BLaER1 (cell line): ENCODE measurements around the gene TMED1.
A peak's percentile ranks its signal among the peaks of the same experiment; 100 is the strongest.

Source experiments
- H3K27ac ChIP-seq: shearing (Covaris generic); formaldehyde crosslinking; 2 replicates; pipeline ENCODE4 v1.8.1; 2022
- H3K27me3 ChIP-seq: shearing (Covaris generic); formaldehyde crosslinking; 2 replicates; pipeline ENCODE4 v1.8.1; 2022
- H3K36me3 ChIP-seq: shearing (Covaris generic); formaldehyde crosslinking; 2 replicates; pipeline ENCODE4 v1.8.1; 2022
- H3K4me1 ChIP-seq: shearing (Covaris generic); formaldehyde crosslinking; 2 replicates; pipeline ENCODE4 v1.8.1; 2022
- H3K4me2 ChIP-seq: shearing (Covaris generic); formaldehyde crosslinking; 2 replicates; pipeline ENCODE4 v1.8.1; 2022
- H3K4me3 ChIP-seq: shearing (Covaris generic); formaldehyde crosslinking; 2 replicates; pipeline ENCODE4 v1.8.1; 2022
- H3K9ac ChIP-seq: shearing (Covaris generic); formaldehyde crosslinking; 2 replicates; pipeline ENCODE4 v1.8.1; 2022
- H3K9me3 ChIP-seq: shearing (Covaris generic); formaldehyde crosslinking; 2 replicates; pipeline ENCODE4 v1.8.1; 2022
- H4K20me1 ChIP-seq: shearing (Covaris generic); formaldehyde crosslinking; 2 replicates; pipeline ENCODE4 v1.8.1; 2022
- Cebpa-rat ChIP-seq: shearing (Covaris generic); IDR thresholded peaks from 2 replicates; pipeline ENCODE4 v1.8.1; 2022

Gene TMED1

GRCh38 chr19:10815007-10815536 lies 20.9 kb downstream of the TMED1 start:
- Histone ChIP-seq H3K9ac (no peak overlapping the region), H3K9me3 (no peaks in the 10 kb centered on the region), H4K20me1 (peaks cover 62% of the 10 kb centered on the region), H3K4me3 (no peak overlapping the region), H3K36me3 (peaks cover 100% of the 10 kb centered on the region), H3K27me3 (no peaks in the 10 kb centered on the region), H3K4me1 (no peaks in the 10 kb centered on the region), H3K4me2 (no peak overlapping the region), H3K27ac (0 out of 2 replicates have a peak overlapping the region, but pooled peaks have one; percentile 9)
- TF ChIP-seq Cebpa-rat: no peak

- Histone ChIP-seq H3K36me3 (peaks cover 100% of the 10 kb centered on the region), H3K27ac (0 out of 2 replicates have a peak overlapping the region, but pooled peaks have one; percentile 7), H3K9ac (no peak overlapping the region)
Observed at GRCh38 chr19:10812902-10813404, 23.1 kb downstream of the TMED1 start.

GRCh38 chr19:10812196-10812595 lies 23.8 kb downstream of the TMED1 start:
- H3K4me1 ChIP-seq: no peaks in the 10 kb centered on the region
- H3K4me3 ChIP-seq: no peak overlapping the region
- peaks cover 100% of the 10 kb centered on the region for H3K36me3 ChIP-seq
- no peak overlapping the region for H3K4me2 ChIP-seq
- no peak overlapping the region for H3K9ac ChIP-seq
- no peak for TF ChIP-seq Cebpa-rat
- H3K27ac ChIP-seq: no peak overlapping the region
- H4K20me1 ChIP-seq: peaks cover 44% of the 10 kb centered on the region
- no peaks in the 10 kb centered on the region for H3K9me3 ChIP-seq
- no peaks in the 10 kb centered on the region for H3K27me3 ChIP-seq

More at GRCh38 chr19:10812902-10813404, 23.1 kb downstream of the TMED1 start:
- Histone ChIP-seq H3K4me1 (no peaks in the 10 kb centered on the region), H3K27me3 (no peaks in the 10 kb centered on the region), H3K4me2 (no peak overlapping the region), H3K9me3 (no peaks in the 10 kb centered on the region), H3K4me3 (no peak overlapping the region), H4K20me1 (peaks cover 48% of the 10 kb centered on the region)
- TF ChIP-seq Cebpa-rat: no peak

- Histone ChIP-seq H3K4me2 (no peak overlapping the region), H3K27me3 (no peaks in the 10 kb centered on the region), H4K20me1 (peaks cover 37% of the 10 kb centered on the region), H3K27ac (no peak overlapping the region), H3K36me3 (peaks cover 100% of the 10 kb centered on the region), H3K9me3 (no peaks in the 10 kb centered on the region), H3K9ac (no peak overlapping the region), H3K4me3 (no peak overlapping the region), H3K4me1 (no peaks in the 10 kb centered on the region)
- TF ChIP-seq Cebpa-rat: no peak
Observed at GRCh38 chr19:10811391-10812111, 24.5 kb downstream of the TMED1 start.

- Histone ChIP-seq H3K9me3 (no peaks in the 10 kb centered on the region), H3K27ac (no peak overlapping the region; the same call in 1 of the 2 replicates), H3K9ac (no peak overlapping the region), H4K20me1 (peaks cover 36% of the 10 kb centered on the region), H3K36me3 (peaks cover 100% of the 10 kb centered on the region), H3K4me1 (no peaks in the 10 kb centered on the region), H3K27me3 (no peaks in the 10 kb centered on the region), H3K4me3 (no peak overlapping the region), H3K4me2 (no peak overlapping the region)
- no peak for TF ChIP-seq Cebpa-rat
Observed at GRCh38 chr19:10809651-10810285, 26.2 kb downstream of the TMED1 start.

GRCh38 chr19:10808937-10809649 lies 26.9 kb downstream of the TMED1 start:
- Histone ChIP-seq H3K4me3 (no peak overlapping the region), H3K27me3 (no peaks in the 10 kb centered on the region), H3K36me3 (peaks cover 100% of the 10 kb centered on the region), H3K9me3 (no peaks in the 10 kb centered on the region), H4K20me1 (peaks cover 31% of the 10 kb centered on the region; the same call in 1 of the 2 replicates), H3K9ac (no peak overlapping the region), H3K27ac (no peak overlapping the region; the same call in 1 of the 2 replicates), H3K4me1 (no peaks in the 10 kb centered on the region), H3K4me2 (no peak overlapping the region)
- TF ChIP-seq Cebpa-rat: no peak

GRCh38 chr19:10805758-10806247 lies 30.2 kb downstream of the TMED1 start:
- 0 out of 2 replicates have a peak, but pooled peaks cover 29% of the 10 kb centered on the region for H4K20me1 ChIP-seq
- H3K4me2 ChIP-seq: no peak overlapping the region
- peaks cover 100% of the 10 kb centered on the region for H3K36me3 ChIP-seq
- no peaks in the 10 kb centered on the region for H3K4me1 ChIP-seq
- no peaks in the 10 kb centered on the region for H3K27me3 ChIP-seq
- H3K27ac ChIP-seq: no peak overlapping the region
- no peak overlapping the region for H3K9ac ChIP-seq
- TF ChIP-seq Cebpa-rat: no peak
- no peaks in the 10 kb centered on the region for H3K9me3 ChIP-seq
- H3K4me3 ChIP-seq: no peak overlapping the region

GRCh38 chr19:10805065-10805757 lies 30.8 kb downstream of the TMED1 start:
- TF ChIP-seq Cebpa-rat: no peak
- Histone ChIP-seq H3K27me3 (no peaks in the 10 kb centered on the region), H3K36me3 (peaks cover 100% of the 10 kb centered on the region), H3K4me2 (no peak overlapping the region), H3K4me3 (no peak overlapping the region), H3K4me1 (no peaks in the 10 kb centered on the region), H4K20me1 (peaks cover 34% of the 10 kb centered on the region; the same call in 1 of the 2 replicates), H3K9me3 (no peaks in the 10 kb centered on the region), H3K9ac (no peak overlapping the region), H3K27ac (no peak overlapping the region)

GRCh38 chr19:10803252-10803651 lies 32.8 kb downstream of the TMED1 start:
- Histone ChIP-seq H3K9me3 (no peaks in the 10 kb centered on the region), H4K20me1 (peaks cover 46% of the 10 kb centered on the region), H3K9ac (no peak overlapping the region), H3K27ac (no peak overlapping the region), H3K27me3 (no peaks in the 10 kb centered on the region), H3K4me1 (no peaks in the 10 kb centered on the region), H3K4me2 (no peak overlapping the region), H3K4me3 (no peak overlapping the region), H3K36me3 (peaks cover 100% of the 10 kb centered on the region)
- TF ChIP-seq Cebpa-rat: no peak
